H1 (cell line): ENCODE results near the gene PTHLH. TPM values are rescaled to one million over a fixed set of nuclear protein-coding genes. Genes with fewer than 3 reads are reported as not detected.

Source experiments
- CTCF ChIA-PET: fragments of 300-600 bp; sonication (Branson Sonifier 250); formaldehyde crosslinking; loops from one replicate; lab custom pipeline; 2021; ENCODE audit not compliant: partially characterized antibody; lab: Charles Lee
- POLR2A ChIA-PET: fragments of 300-600 bp; sonication (Branson Sonifier 250); formaldehyde crosslinking; loops from one replicate; lab custom pipeline; 2021; ENCODE audit warnings: inconsistent platforms; ENCODE audit not compliant: partially characterized antibody; lab: Charles Lee
- DNase-seq, 2 experiments: peaks; one replicate each; pipeline versions ENCODE4 v3.0.0 to v3.0.0-alpha.2; 2010 to 2022; ENCODE audit warnings: low spot score in 2 of 2, low read depth in 1 of 2, mixed read lengths in 1 of 2
- FAIRE-seq: peaks from 2 replicates; lab custom pipeline; 2011; peaks lifted over from hg19 to GRCh38; lab: Jason Lieb, UNC
- H2AFZ ChIP-seq: 2 replicates; pipeline ENCODE4 v1.8.1; 2012; ENCODE audit warnings: low read length, inconsistent platforms
- H2AK5ac ChIP-seq: 2 replicates; pipeline ENCODE4 v1.6.1; 2013; ENCODE audit warnings: low read depth, low read length
- H2BK120ac ChIP-seq: replicated peaks from 2 replicates; pipeline ENCODE3; 2013; ENCODE audit warnings: low read depth, low read length, inconsistent platforms
- H2BK12ac ChIP-seq: 2 replicates; pipeline ENCODE4 v1.6.1; 2013; ENCODE audit warnings: low read depth, low read length
- H2BK15ac ChIP-seq: 2 replicates; pipeline ENCODE4 v1.6.1; 2013; ENCODE audit warnings: low read length
- H2BK20ac ChIP-seq: 2 replicates; pipeline ENCODE4 v1.6.1; 2013; ENCODE audit warnings: low read length
- H2BK5ac ChIP-seq: 2 replicates; pipeline ENCODE4 v1.6.1; 2013; ENCODE audit warnings: low read depth, low read length
- H3K14ac ChIP-seq: 2 replicates; pipeline ENCODE4 v1.6.1; 2013; ENCODE audit warnings: inconsistent platforms; ENCODE audit not compliant: insufficient read length
- H3K18ac ChIP-seq: 2 replicates; pipeline ENCODE4 v1.6.1; 2013; ENCODE audit warnings: low read length; ENCODE audit errors: extremely low read depth
- H3K23ac ChIP-seq: 2 replicates; pipeline ENCODE4 v1.6.1; 2013; ENCODE audit warnings: inconsistent platforms; ENCODE audit not compliant: insufficient read length
- H3K23me2 ChIP-seq: 2 replicates; pipeline ENCODE4 v1.6.1; 2013; ENCODE audit warnings: low read depth, low read length
- H3K27ac ChIP-seq: 2 replicates; pipeline ENCODE4 v1.6.1; 2011; ENCODE audit warnings: low read depth, low read length, inconsistent platforms
- H3K27me3 ChIP-seq, 4 experiments: replicated peaks in 1 of 4; 1 replicate in 1 of 4; 2 replicates in 3 of 4; pipeline versions ENCODE4 v1.6.1 to v1.8.1; 2011 to 2013; ENCODE audit warnings: low read length in 3 of 4, mild to moderate bottlenecking in 3 of 4, inconsistent platforms in 2 of 4, mixed read lengths in 2 of 4, moderate library complexity in 1 of 4; ENCODE audit not compliant: control insufficient read depth in 3 of 4, insufficient read depth in 3 of 4; ENCODE audit errors: extremely low read depth in 1 of 4
- H3K36me3 ChIP-seq, 4 experiments: 2 replicates each; pipeline versions ENCODE4 v1.6.1 to v1.8.1; 2011 to 2013; ENCODE audit warnings: mild to moderate bottlenecking in 4 of 4, low read length in 3 of 4, moderate library complexity in 2 of 4, control low read depth in 1 of 4, inconsistent platforms in 1 of 4; ENCODE audit not compliant: insufficient read depth in 4 of 4, control insufficient read depth in 2 of 4
- H3K4ac ChIP-seq: replicated peaks from 2 replicates; pipeline ENCODE3; 2013; ENCODE audit warnings: low read length, low read depth, mixed read lengths, inconsistent platforms; ENCODE audit not compliant: insufficient read length
- H3K4me1 ChIP-seq, 4 experiments: replicated peaks in 1 of 4; 1 replicate in 1 of 4; 2 replicates in 3 of 4; pipeline versions ENCODE4 v1.6.1 to v1.8.1; 2011 to 2013; ENCODE audit warnings: low read length in 3 of 4, inconsistent platforms in 2 of 4, mixed read lengths in 1 of 4; ENCODE audit not compliant: insufficient read depth in 4 of 4, control insufficient read depth in 3 of 4
- H3K4me2 ChIP-seq, 2 experiments: 2 replicates each; pipeline versions ENCODE4 v1.6.1 to v1.8.1; 2011 to 2013; ENCODE audit warnings: low read depth in 2 of 2, low read length in 2 of 2, control low read depth in 1 of 2, inconsistent platforms in 1 of 2, mild to moderate bottlenecking in 1 of 2; ENCODE audit not compliant: insufficient read depth in 1 of 2
- H3K4me3 ChIP-seq, 4 experiments: fragments of 200-600, 300-600 bp in 1 of 4; sonication (generic), shearing (Covaris generic), sonication (Bioruptor Twin) in 1 of 4; 2 replicates each; pipeline versions ENCODE4 v1.5.1 to v1.8.1; 2011 to 2016; ENCODE audit warnings: low read length in 4 of 4, low read depth in 3 of 4, control low read depth in 2 of 4, inconsistent platforms in 2 of 4, mild to moderate bottlenecking in 2 of 4, mixed read lengths in 1 of 4, moderate library complexity in 1 of 4; ENCODE audit not compliant: insufficient read depth in 2 of 4; ENCODE audit errors: extremely low read depth in 1 of 4
- H3K56ac ChIP-seq: replicated peaks from 2 replicates; pipeline ENCODE3; 2013; ENCODE audit warnings: low read depth, mild to moderate bottlenecking, mixed read lengths, low read length, inconsistent platforms; ENCODE audit not compliant: insufficient read length
- H3K79me1 ChIP-seq: 2 replicates; pipeline ENCODE4 v1.6.1; 2013; ENCODE audit warnings: low read depth, low read length, control low read depth
- H3K79me2 ChIP-seq, 2 experiments: 2 replicates each; pipeline versions ENCODE4 v1.6.1 to v1.8.1; 2012 to 2013; ENCODE audit warnings: low read length in 2 of 2, mild to moderate bottlenecking in 2 of 2, inconsistent platforms in 1 of 2; ENCODE audit not compliant: insufficient read depth in 2 of 2, control insufficient read depth in 1 of 2
- H3K9ac ChIP-seq, 4 experiments: replicated peaks in 1 of 4; 1 replicate in 1 of 4; 2 replicates in 3 of 4; pipeline versions ENCODE4 v1.6.1 to v1.8.1; 2011 to 2013; ENCODE audit warnings: low read depth in 3 of 4, low read length in 3 of 4, control low read depth in 2 of 4, mild to moderate bottlenecking in 2 of 4, moderate library complexity in 2 of 4, inconsistent platforms in 1 of 4; ENCODE audit errors: extremely low read depth in 1 of 4
- H3K9me3 ChIP-seq, 2 experiments: 2 replicates each; pipeline versions ENCODE4 v1.6.1 to v1.8.1; 2012 to 2013; ENCODE audit warnings: mild to moderate bottlenecking in 2 of 2, moderate library complexity in 2 of 2, control low read depth in 1 of 2, inconsistent platforms in 1 of 2, low read depth in 1 of 2, low read length in 1 of 2, mixed read lengths in 1 of 2; ENCODE audit not compliant: insufficient read depth in 2 of 2
- H4K20me1 ChIP-seq, 2 experiments: replicated peaks in 1 of 2; 2 replicates each; pipeline versions ENCODE3 to v1.8.1; 2011 to 2013; ENCODE audit warnings: inconsistent platforms in 2 of 2, low read length in 2 of 2, mild to moderate bottlenecking in 1 of 2; ENCODE audit not compliant: insufficient read depth in 2 of 2, control insufficient read depth in 1 of 2
- H4K5ac ChIP-seq: 2 replicates; pipeline ENCODE4 v1.6.1; 2013; ENCODE audit warnings: low read length, low read depth, mixed read lengths, inconsistent platforms; ENCODE audit not compliant: insufficient read length
- H4K8ac ChIP-seq: 2 replicates; pipeline ENCODE4 v1.8.0; 2013; ENCODE audit warnings: mild to moderate bottlenecking, moderate library complexity, low read length, inconsistent platforms; ENCODE audit not compliant: insufficient read depth; ENCODE audit errors: extremely low read depth
- H4K91ac ChIP-seq: replicated peaks from 2 replicates; pipeline ENCODE3; 2013; ENCODE audit warnings: low read length, mixed read lengths, inconsistent platforms; ENCODE audit not compliant: insufficient read length
- ASH2L ChIP-seq: fragments of 200-600, 300-600 bp; sonication (generic); IDR thresholded peaks from one replicate; pipeline ENCODE4 v1.7.1; 2017; ENCODE audit warnings: low read length
- BCL11A ChIP-seq, 2 experiments: IDR thresholded peaks; one replicate each; pipeline ENCODE4 v1.6.1; 2011; ENCODE audit warnings: low read depth in 2 of 2, low read length in 2 of 2, mild to moderate bottlenecking in 2 of 2
- CREB1 ChIP-seq: IDR thresholded peaks from 2 replicates; pipeline ENCODE4 v1.6.1; 2012; ENCODE audit warnings: inconsistent platforms
- E2F6 ChIP-seq: IDR thresholded peaks from 2 replicates; pipeline ENCODE4 v1.6.1; 2012; ENCODE audit warnings: inconsistent platforms
- FOSL1 ChIP-seq: IDR thresholded peaks from 2 replicates; pipeline ENCODE4 v1.6.1; 2011; ENCODE audit warnings: mild to moderate bottlenecking, low read depth, low read length, moderate library complexity; ENCODE audit not compliant: insufficient read depth
- GABPA ChIP-seq: IDR thresholded peaks from 2 replicates; pipeline ENCODE4 v1.6.1; 2011; ENCODE audit warnings: mild to moderate bottlenecking, low read length, moderate library complexity, borderline replicate concordance; ENCODE audit not compliant: insufficient read depth
- KDM5A ChIP-seq: fragments of 200-600 bp; IDR thresholded peaks from 2 replicates; pipeline ENCODE4 v1.7.1; 2012; ENCODE audit warnings: mild to moderate bottlenecking, low read length, inconsistent platforms, mixed read lengths
- MAX ChIP-seq: IDR thresholded peaks from 2 replicates; pipeline ENCODE4 v1.6.1; 2012; ENCODE audit warnings: inconsistent platforms
- POLR2A ChIP-seq, 2 experiments: IDR thresholded peaks; 1 replicate in 1 of 2; 2 replicates in 1 of 2; pipeline ENCODE4 v1.6.1; 2011; ENCODE audit warnings: low read depth in 2 of 2, low read length in 2 of 2, mild to moderate bottlenecking in 2 of 2; ENCODE audit errors: control extremely low read depth in 1 of 2
- SIX5 ChIP-seq: IDR thresholded peaks from 2 replicates; pipeline ENCODE4 v1.6.1; 2011; ENCODE audit warnings: mild to moderate bottlenecking, low read depth, low read length
- SP1 ChIP-seq: IDR thresholded peaks from 2 replicates; pipeline ENCODE4 v1.6.1; 2011; ENCODE audit warnings: low read depth, low read length
- YY1 ChIP-seq: IDR thresholded peaks from 2 replicates; pipeline ENCODE4 v1.6.1; 2011; ENCODE audit warnings: low read depth, mild to moderate bottlenecking, low read length
- polyA plus RNA-seq, 7 experiments: library from polyadenylated mRNA; depleted of rRNA in 3 of 7; stranded (reverse) in 5 of 7; unstranded in 2 of 7; fragments of >200 nt in 5 of 7; fragments of 200-250 nt in 2 of 7; gene quantifications; 1 replicate in 5 of 7; 2 replicates in 1 of 7; 4 replicates in 1 of 7; pipeline versions ENCODE4 v1.2.1 to v1.2.3, GENCODE V29; 2011 to 2013; ENCODE audit warnings: missing spikeins in 2 of 7, mixed read lengths in 2 of 7
- total RNA-seq: library from RNA; stranded (reverse); fragmentation: NEBNext Ultra II Directional; extraction: Animal tissue kit (Norgen Biotek cat#: 25700); gene quantifications from 2 replicates; pipeline ENCODE4 v1.2.1, GENCODE V29; 2021

Gene PTHLH
- total and polyA plus RNA-seq, 2 of the 8 experiments (the other 6 are each of a cell fraction or from before 2014, with no cell fraction given) = 0.32 TPM; not detected in 1

GRCh38 chr12:27998658-27999057, 26.1 kb upstream of the PTHLH start:
- Histone ChIP-seq H3K9me3 (no peaks in the 10 kb centered on the region), H3K27ac (no peak overlapping the region), H3K79me1 (no peaks in the 10 kb centered on the region), H3K56ac (no peak overlapping the region), H4K5ac (no peak overlapping the region), H3K4me1 (peaks cover 0 to 4% (median 0%) of the 10 kb centered on the region in 4 experiments; a peak in 2 of 7 replicates), H4K8ac (no peak overlapping the region), H3K23me2 (no peaks in the 10 kb centered on the region), H2BK20ac (no peak overlapping the region), H3K18ac (no peak overlapping the region), H2AK5ac (no peak overlapping the region), H3K4me3 (no peak overlapping the region), H4K91ac (no peak overlapping the region), H3K27me3 (no peaks in the 10 kb centered on the region), H3K79me2 (no peaks in the 10 kb centered on the region), H3K14ac (no peak overlapping the region), H2AFZ (no peak overlapping the region), H2BK12ac (no peak overlapping the region), H2BK120ac (no peak overlapping the region), H3K36me3 (no peaks in the 10 kb centered on the region), H3K4ac (no peak overlapping the region), H3K4me2 (no peak overlapping the region), H4K20me1 (no peaks in the 10 kb centered on the region), H3K9ac (no peak overlapping the region), H3K23ac (no peak overlapping the region), H2BK15ac (no peak overlapping the region), H2BK5ac (no peak overlapping the region)
- ChIA-PET POLR2A (no interaction called here), CTCF (no interaction called here)
- TF ChIP-seq KDM5A (no peak), FOSL1 (no peak), SP1 (no peak), MAX (no peak), POLR2A (IDR thresholded peaks at IDR 0.05; ENCODE audit: control extremely low read depth in 1 of 2, low read depth in 2 of 2, low read length in 2 of 2) (no peak), YY1 (no peak), ASH2L (no peak), GABPA (no peak), E2F6 (no peak), BCL11A (IDR thresholded peaks at IDR 0.05; ENCODE audit: low read depth in 2 of 2, low read length in 2 of 2) (no peak), SIX5 (no peak), CREB1 (no peak)
- DNase-seq = no peak
- FAIRE-seq = no peak
